Kidney (tissue), 14 donors: ENCODE results near the gene PACC1. TPM values are rescaled to one million over a fixed set of nuclear protein-coding genes. Genes with fewer than 3 reads are reported as not detected.

ENCODE experiments used
- DNase-seq, 5 donors: peaks; one replicate each; pipeline ENCODE4 v3.0.0-alpha.2; 2013 to 2020
- FAIRE-seq: peaks from 2 replicates; lab custom pipeline; 2012; peaks lifted over from hg19 to GRCh38; lab: Jason Lieb, UNC
- H3K27ac ChIP-seq, 2 donors: one replicate each; pipeline ENCODE4 v1.7.0; 2013; ENCODE audit warnings: low read depth in 2 of 2, low read length in 2 of 2, inconsistent platforms in 1 of 2
- H3K27me3 ChIP-seq: one replicate; pipeline ENCODE4 v1.7.1; 2013; ENCODE audit warnings: low read length, inconsistent platforms; ENCODE audit not compliant: control insufficient read depth, insufficient read depth
- H3K36me3 ChIP-seq, 3 donors: one replicate each; pipeline versions ENCODE4 v1.7.0 to v1.7.1; 2013; ENCODE audit warnings: low read length in 3 of 3, control low read depth in 1 of 3, inconsistent platforms in 1 of 3; ENCODE audit not compliant: insufficient read depth in 3 of 3, control insufficient read depth in 2 of 3
- H3K4me1 ChIP-seq, 3 donors: one replicate each; pipeline versions ENCODE4 v1.7.0 to v1.7.1; 2013; ENCODE audit warnings: low read length in 3 of 3, inconsistent platforms in 1 of 3, low read depth in 1 of 3; ENCODE audit not compliant: control insufficient read depth in 2 of 3, insufficient read depth in 2 of 3
- H3K4me3 ChIP-seq, 3 donors: one replicate each; pipeline versions ENCODE4 v1.7.0 to v1.8.1; 2013; ENCODE audit warnings: low read length in 3 of 3, control low read depth in 1 of 3, inconsistent platforms in 1 of 3
- H3K9ac ChIP-seq, 3 donors: one replicate each; pipeline versions ENCODE4 v1.7.0 to v1.7.1; 2013; ENCODE audit warnings: low read length in 3 of 3, control low read depth in 1 of 3, inconsistent platforms in 1 of 3
- H3K9me3 ChIP-seq, 3 donors: one replicate each; pipeline versions ENCODE4 v1.7.0 to v1.7.1; 2013; ENCODE audit warnings: low read length in 3 of 3, control low read depth in 1 of 3, inconsistent platforms in 1 of 3; ENCODE audit not compliant: control insufficient read depth in 2 of 3, insufficient read depth in 1 of 3
- CTCF ChIP-seq: IDR thresholded peaks from 3 replicates; pipeline ENCODE4 v1.5.1; 2012; ENCODE audit warnings: mild to moderate bottlenecking, moderate library complexity, borderline replicate concordance; ENCODE audit not compliant: insufficient read depth; ENCODE audit errors: extremely low read depth
- intact Hi-C: fragments of 100-400 bp; cut with DNase I; formaldehyde crosslinking; loops from one replicate; pipeline ENCODE4 v1.11.1; 2022
- polyA plus RNA-seq: library from polyadenylated mRNA; stranded (reverse); fragments of 350-450 nt; fragmentation: Illumina TruSeq; extraction: RNeasy Lipid Tissue Mini Kit (QIAGEN cat#74804); gene quantifications from one replicate; pipeline ENCODE4 v1.2.3, GENCODE V29; 2014; ENCODE audit warnings: low read depth, low replicate concordance; ENCODE audit not compliant: insufficient read depth
- total RNA-seq: library from RNA; stranded (reverse); fragmentation: NEBNext Ultra II Directional; extraction: Animal tissue kit (Norgen Biotek cat#: 25700); gene quantifications from one replicate; pipeline ENCODE4 v1.2.1, GENCODE V29; 2021
- donor health status: control.
- donor health status: control.
- donor health status: control.
- donor health status: control.
- donor health status: control.
- donor health status: DM: yes; HTN: yes; CAD: no.
- donor health status: Normal renal cell carcinoma (clear cell type).

The PACC1 gene
- total and polyA plus RNA-seq, 2 donors from 2014 or later, result 8.7 to 13.7 TPM

DNA sequence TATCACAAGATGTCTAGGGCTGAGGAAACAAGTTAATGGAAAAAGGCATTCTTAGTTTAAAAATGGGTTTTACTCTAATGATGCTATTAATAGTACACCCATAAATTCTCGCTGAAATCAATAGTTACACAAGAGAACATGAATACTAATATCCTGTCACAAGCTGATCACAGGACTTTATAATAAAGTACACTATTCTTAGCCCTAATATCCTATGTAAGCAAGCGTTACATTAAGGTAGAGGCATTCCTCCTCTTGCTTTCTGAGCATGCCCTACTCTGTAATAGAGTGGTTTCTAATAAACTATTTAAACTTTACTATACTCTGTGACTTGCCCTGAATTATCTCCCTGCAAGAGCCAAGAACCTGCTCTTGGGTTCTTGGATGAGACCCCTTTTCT is 6.5 kb upstream of the PACC1 start:
- FAIRE-seq (no peak), DNase-seq (no peak)
- H3K9me3 ChIP-seq, result no peaks in the 10 kb centered on the region
- no peak overlapping the region for H3K27ac ChIP-seq
- no peaks in the 10 kb centered on the region for H3K4me1 ChIP-seq
- H3K36me3 ChIP-seq, result no peaks in the 10 kb centered on the region
- H3K4me3 ChIP-seq, result no peak overlapping the region
- H3K9ac ChIP-seq, result no peak overlapping the region
- no peaks in the 10 kb centered on the region for H3K27me3 ChIP-seq
- TF ChIP-seq CTCF, result no peak
- intact Hi-C loops, result no loop called here

DNA sequence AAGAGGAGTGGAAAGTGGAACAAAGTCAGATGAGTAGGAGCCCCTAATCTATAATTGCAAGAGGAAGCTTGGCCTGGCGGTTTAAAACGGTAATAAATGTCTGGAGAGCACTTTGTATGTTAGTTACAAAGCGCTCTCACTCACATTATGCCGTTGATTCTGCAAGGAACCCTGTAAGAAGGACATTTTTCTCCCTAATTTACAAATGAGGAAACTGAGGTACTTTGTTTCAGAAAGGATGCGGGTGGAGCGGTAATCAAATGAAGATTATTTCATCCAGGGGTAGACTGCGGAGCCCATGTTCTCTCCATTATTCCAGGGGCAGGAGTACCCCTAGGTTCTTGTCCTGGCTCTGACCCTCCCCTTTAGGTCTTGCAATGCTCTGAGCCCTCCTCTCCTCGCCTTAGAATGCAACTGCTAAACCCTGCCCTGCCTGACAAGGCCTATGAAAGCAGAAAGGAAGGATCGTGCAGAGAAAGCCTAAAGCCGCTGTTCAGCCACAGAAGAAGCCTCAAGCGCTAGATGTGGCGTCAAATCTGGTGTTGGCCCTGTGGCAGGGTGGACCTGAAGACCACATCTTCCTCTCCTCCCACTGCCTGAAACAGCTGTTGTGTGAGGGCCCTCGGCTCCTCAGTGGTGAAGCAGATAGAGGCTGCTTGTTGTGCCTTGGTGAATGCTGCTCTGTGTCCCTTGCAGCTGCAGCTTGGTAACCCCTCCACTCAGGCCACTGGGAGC is 588 bp upstream of the PACC1 start:
- H3K36me3 ChIP-seq, result no peaks in the 10 kb centered on the region
- peak overlapping the region in 2 of 3 donors; percentile 48 to 76 for H3K4me3 ChIP-seq
- no peaks in the 10 kb centered on the region for H3K27me3 ChIP-seq
- FAIRE-seq (no peak), DNase-seq (no peak)
- peak overlapping the region in 1 of 3 donors; percentile 1 for H3K9ac ChIP-seq
- no peak overlapping the region for H3K27ac ChIP-seq
- H3K9me3 ChIP-seq, result no peaks in the 10 kb centered on the region
- intact Hi-C loops, result no loop called here
- no peak for TF ChIP-seq CTCF
- peaks cover 0 to 11% (median 11%) of the 10 kb centered on the region in 3 donors for H3K4me1 ChIP-seq

- Histone ChIP-seq H3K36me3 (peaks cover 2 to 7% (median 4%) of the 10 kb centered on the region in 3 donors), H3K27me3 (no peaks in the 10 kb centered on the region), H3K27ac (no peak overlapping the region), H3K9me3 (no peaks in the 10 kb centered on the region), H3K4me3 (peak overlapping the region; percentile 48 to 77 (median 76)), H3K9ac (peak overlapping the region in 1 of 3 donors; percentile 47), H3K4me1 (peaks cover 0 to 18% (median 17%) of the 10 kb centered on the region in 3 donors)
- no peak for TF ChIP-seq CTCF
- no peak for FAIRE-seq
- intact Hi-C loops, result no loop called here
- peak in 4 of 5 donors; percentile 28 to 63 (median 46) for DNase-seq
Observed at GRCh38 chr1:212413902-212414327, 771 bp downstream of the PACC1 start.
